HCEC 1CT (cell line): ENCODE data around the gene RBFOX2.

ENCODE experiments used
- DNase-seq: peaks from one replicate; pipeline ENCODE4 v3.0.0-alpha.2; 2017

Gene RBFOX2

DNA sequence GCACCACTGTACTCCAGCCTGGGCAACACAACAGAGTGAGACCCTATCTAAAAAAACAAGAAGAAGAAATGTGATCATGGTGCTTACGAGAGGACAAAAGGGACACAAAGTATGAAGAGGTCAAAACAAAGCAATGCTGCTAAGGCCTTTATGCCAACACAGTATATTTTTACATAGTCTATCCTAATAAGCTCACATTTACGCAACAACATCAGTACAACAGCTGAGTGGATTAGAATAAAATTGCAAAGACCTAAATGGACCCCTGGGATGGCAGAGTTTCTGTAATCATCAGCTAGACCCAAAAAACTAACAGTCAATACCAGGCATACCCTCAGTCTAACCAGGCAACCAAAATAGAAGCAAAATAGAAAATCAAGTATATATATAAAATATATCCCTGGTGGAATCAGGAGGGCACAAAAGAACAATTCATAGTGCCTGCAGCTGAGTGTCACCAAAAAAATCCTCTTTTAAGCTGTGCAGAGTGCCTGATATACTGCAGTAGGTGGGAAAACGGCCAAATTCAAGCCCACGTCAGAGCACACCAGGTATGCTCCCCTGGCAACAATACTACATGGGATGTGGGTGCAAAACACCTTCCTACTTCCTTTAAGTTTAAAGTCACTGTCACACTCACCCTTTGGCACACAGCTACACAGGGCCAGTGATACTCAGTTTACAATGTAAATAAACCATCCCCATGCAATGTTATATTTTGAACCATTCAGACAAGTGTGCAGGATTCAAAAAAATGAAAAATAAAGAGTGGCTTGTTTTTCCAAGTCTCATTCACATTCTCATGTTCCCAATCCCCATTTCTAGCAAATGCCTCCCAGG lies 57.8 kb downstream of the RBFOX2 start:
- no peak for DNase-seq

DNA sequence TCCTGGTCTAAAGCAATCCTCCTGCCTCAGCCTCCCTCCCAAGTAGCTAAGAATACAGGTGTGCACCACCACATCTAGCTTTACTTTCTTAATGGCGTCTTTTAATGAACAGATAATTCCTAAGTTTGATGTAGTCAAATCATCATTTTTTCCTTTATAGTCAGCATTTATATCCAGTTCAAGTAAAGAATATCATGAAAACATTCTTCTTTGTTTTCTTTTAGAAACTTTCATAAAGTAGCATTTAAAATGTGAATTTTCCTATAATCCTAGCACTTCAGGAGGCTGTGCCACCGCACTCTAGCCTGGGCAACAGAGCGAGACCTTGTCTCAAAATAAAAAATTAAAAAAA lies 61.6 kb downstream of the RBFOX2 start:
- DNase-seq = no peak

GRCh38 chr22:35966314-35967045 lies 62.1 kb downstream of the RBFOX2 start:
- DNase-seq = peak; percentile 64

DNA sequence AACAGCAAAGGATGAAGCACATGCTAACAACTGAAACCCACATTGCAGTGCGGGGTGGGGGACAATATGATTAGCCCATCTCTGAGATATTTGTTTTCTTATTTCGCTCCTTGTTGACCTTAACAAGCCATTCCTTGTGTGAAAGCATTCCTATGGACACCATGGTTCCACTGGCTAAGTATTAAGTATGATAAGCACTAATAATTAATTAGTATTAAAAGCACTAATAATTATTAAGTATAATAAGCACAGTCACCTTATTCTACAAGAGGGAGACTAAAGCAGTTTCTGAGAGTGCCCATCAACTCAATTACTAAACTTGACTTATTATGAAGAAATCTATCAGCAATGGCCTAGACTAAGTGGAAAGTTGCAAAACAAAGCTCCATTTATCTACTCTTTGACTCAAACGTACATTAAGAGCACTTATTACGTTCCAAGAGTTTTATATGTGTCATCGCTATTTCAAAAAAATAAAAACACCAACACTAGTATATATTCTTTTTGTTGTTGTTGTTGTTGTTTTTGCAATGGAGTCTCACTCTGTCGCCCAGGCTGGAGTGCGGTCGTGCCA lies 65.3 kb downstream of the RBFOX2 start:
- no peak for DNase-seq

DNA sequence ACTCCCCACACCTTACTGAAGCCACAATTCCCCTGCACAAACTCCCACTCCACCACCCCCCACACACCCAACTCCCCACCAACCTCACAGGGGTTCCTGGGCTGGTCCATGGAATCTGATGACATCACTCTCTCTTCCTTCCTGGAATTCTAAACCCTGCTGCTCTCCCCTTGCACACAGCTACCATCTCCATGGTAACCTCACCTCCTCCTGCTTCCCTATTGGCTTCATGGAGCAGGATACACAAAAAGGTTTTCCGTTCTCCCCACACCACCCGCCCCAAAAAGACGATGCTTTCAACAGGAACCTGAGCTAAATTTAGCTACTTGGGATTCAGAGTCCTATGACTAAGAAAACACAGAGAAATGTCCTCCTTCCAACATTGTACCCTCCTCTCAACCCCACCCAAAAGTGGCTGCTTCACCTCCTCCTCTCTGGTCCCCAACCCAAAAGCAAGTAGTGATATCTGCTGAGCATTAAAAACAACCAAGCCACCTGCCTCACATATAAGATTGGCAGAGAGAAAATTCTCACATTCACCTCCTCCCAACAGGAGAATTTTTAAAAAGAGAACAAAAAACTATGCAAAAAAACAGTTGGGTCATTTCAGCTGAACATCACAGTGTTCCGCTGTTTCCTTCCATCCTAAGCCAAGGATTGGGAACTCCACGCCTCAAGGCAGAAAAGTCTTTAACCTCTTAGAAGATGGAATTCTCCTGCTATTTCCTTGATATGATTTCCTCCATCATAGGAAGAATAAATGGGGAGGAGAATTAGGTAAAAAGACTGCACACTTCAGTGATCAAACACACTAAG lies 66.9 kb downstream of the RBFOX2 start:
- peak; percentile 82 for DNase-seq

DNA sequence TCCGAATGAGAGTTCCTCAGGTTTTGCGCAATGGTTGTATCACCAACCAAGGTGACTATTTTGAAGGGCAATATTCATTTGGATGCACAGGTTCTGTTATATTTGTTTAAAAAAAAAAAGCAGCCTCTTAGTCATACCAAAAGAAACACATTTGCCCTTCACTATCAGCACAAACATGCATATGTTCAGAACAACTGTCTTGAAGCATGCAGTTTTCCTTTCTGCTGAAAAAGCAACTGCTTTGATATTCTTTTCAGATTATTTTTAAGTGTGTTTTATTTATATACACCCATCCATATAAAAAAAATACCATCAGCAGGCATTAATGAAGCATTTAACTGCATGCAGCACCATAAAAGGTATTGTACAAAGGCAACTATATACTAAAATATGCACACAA lies 67.8 kb downstream of the RBFOX2 start:
- DNase-seq = no peak

GRCh38 chr22:35959121-35959800 lies 69.4 kb downstream of the RBFOX2 start:
- DNase-seq = no peak

DNA sequence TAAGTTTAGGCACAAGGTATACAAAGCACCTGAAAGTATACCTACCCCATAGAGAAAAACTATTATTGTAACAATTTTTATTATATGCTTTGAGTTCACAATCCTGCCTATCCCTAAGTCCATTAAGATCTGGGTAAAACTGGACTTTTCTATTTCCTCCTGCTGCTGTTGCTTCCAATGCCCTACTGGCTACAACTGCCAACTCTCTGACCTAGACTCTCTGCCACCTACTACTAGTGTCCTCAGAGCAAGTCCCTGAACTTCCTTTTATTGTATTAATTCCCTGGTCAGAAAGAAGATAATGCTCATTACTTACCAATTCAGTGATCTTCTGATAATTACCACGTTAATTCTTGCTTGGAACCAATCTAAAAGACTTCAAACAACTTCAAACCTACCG lies 70.3 kb downstream of the RBFOX2 start:
- DNase-seq = no peak

DNA sequence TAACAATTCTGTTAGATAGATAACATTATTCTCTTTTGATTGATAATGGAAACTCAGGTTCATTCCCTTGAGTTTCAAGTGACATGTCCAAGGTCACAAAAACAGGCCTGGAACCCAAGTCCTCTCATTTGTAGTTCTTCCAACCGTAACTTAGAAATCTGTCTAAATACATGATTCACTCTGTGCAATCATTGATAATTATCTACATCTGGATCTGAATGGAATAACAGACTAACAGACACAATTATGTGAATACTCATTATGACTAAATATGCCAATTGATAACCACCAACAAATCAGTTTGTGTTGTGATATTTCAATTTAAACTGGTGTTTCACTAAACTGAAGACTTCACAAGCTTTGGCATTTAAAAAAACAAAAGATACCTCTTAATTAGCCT lies 71.0 kb downstream of the RBFOX2 start:
- DNase-seq = no peak

GRCh38 chr22:35956850-35957249 lies 71.8 kb downstream of the RBFOX2 start:
- no peak for DNase-seq

DNA sequence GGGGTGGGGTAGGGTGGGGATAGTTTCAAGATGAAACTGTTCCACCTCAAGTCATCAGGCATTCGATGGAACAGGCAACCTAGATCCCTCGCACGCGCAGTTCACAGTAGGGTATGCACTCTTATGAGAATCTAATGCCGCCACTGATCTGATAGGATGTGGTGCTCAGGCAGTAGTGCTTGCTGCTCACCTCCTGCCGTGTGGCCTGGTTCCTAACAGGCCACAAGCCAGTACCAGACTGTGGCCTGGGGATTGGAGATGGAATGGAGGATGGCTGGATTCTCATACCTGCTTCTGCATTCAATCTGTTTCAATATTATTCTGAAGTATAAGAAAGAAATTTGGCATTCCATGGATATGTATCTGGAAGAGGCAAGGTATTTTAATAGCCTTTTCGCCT lies 73.1 kb downstream of the RBFOX2 start:
- DNase-seq = no peak

DNA sequence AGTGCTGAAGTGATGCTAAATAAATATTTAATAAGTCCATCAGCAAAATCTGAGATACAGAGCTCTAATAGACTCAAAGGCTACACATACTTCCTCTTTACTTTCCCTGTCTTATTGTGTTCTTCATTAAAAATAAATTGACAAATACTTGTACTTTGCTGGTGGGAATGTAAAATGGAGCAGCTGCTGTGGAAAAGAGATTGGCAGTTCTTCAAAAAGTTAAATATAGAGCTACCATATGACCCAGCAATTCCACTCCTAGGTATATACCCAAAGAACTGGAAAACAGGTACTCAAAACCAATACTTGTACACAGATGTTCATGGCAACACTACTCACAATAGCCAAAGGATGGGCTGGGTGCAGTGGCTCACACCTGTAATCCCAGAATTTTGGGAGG lies 76.0 kb downstream of the RBFOX2 start:
- DNase-seq = no peak

- no peak for DNase-seq
Measured at GRCh38 chr22:35950262-35950661, 78.4 kb downstream of the RBFOX2 start.

GRCh38 chr22:35949243-35949642 lies 79.4 kb downstream of the RBFOX2 start:
- DNase-seq = no peak

DNA sequence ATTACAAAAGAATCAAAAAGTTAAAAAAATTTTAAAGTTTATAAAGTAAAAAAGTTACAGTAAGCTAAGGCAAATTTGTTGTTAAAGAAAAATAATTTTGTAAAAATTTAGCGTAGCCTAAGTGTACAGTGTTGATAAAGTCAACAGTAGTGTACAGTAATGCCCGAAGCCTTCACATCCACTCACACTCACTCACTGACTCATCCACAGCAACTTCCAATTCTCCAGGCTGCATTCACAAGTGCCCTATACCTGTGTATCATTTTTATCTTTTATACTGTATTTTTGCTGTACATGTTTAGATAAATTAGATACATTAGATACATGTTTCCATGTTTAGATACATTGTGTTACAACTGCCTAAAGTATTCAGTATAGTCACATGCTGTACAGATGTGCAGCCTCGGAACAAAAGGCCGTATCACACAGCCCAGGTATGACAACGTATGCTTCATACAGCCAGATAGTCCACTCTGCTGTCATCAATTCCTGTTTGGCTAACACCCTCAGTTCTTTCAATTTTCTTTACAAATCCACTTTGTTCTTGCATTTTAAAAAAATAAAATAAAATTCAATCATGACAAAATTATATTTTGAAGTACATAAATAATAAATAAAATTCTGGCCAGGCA lies 80.7 kb downstream of the RBFOX2 start:
- DNase-seq = peak; percentile 45

- no peak for DNase-seq
Measured at GRCh38 chr22:35944458-35944857, 84.2 kb downstream of the RBFOX2 start.

GRCh38 chr22:35940166-35940565 lies 88.5 kb downstream of the RBFOX2 start:
- DNase-seq = no peak

DNA sequence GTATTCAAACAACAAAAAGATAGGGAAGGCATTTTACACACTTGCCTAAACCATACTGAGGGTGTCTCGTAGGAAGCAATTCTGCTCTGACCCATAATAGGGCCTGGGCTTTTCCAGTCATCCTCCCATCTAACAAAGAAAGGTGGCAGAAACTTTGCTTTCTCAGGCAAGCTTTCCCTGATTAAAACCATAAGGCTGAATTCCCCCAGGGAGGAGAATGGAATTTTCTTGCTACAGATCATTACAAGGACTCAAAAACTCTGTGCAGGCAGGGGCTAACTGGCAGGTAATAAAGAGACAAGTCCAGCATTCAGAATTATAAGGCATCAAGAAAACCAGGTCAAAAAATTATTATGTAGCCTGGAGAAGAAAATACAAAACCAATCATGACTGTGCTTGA lies 90.4 kb downstream of the RBFOX2 start:
- no peak for DNase-seq

- DNase-seq = peak; percentile 80
Measured at GRCh38 chr22:35930933-35931332, 97.7 kb downstream of the RBFOX2 start.

GRCh38 chr22:35928285-35928798 lies 100.3 kb downstream of the RBFOX2 start:
- DNase-seq = no peak

GRCh38 chr22:35923026-35923425 lies 105.6 kb downstream of the RBFOX2 start:
- no peak for DNase-seq

GRCh38 chr22:35921777-35922176 lies 106.8 kb downstream of the RBFOX2 start:
- peak; percentile 91 for DNase-seq
